Dedifferentiated amniotic fluid mesenchymal stem cell (primary cell): Measurements from ENCODE around the gene NAXD.
"Not testable (repeated sequence)": the region's sequence is repeated elsewhere in the genome, so short reads cannot be mapped to it uniquely, and the experiment has no call there.

Experiments used
- DNase-seq: peaks from one replicate; pipeline ENCODE4 v3.0.0-alpha.2; 2016; ENCODE audit errors: extremely low spot score

The NAXD gene

DNA sequence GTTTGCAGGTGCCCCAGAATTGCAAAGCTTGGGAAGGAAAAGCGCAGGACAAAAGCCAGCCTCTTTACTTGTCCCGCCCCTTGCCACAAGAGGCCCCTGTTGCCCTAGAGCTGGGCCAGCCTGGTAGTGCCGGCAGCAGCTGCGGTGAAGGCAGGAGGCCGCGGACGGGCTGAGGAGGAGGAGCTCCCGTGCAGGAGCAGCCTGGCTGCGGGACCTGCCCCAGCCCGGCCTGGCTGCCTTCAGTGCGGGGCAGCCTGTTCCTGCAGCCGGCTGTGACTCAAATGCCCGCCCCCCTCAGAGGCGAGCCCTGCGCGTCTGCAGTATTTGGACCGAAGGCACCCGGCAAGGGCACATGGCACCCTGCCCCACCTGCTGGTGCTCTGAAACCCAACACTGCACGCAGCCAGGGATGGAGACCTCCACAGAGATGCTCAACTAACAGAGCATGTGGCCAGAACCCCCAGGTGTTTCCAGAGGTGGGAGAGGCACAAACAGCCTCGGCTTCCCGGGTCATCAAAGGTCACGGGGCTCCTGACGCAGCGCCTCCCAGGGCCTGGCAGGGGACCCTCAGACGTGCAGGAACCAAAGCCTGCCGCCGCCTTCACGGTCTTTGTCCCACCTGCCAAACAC, 29.7 kb downstream of the NAXD start:
- DNase-seq: no peak

DNA sequence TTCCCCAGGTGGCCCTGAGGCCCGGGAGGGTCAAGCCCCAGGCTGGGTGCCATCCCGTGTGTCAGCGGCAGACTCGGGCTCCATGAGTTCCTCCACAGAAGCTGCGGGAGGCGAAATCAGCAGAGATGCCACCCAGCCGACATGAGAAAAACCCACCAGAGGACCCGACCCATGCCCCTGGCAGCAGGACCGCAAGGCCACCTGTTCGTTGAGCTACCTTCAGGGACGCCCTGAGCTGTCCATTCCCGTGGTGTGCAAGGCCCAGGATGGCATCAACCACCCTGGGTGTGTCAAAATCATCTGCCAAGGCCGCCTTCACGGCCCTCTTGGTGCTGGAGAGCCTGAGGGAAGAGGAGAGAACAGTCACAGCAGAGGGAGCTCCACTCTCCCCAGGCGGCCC, 30.4 kb downstream of the NAXD start:
- no peak for DNase-seq

DNA sequence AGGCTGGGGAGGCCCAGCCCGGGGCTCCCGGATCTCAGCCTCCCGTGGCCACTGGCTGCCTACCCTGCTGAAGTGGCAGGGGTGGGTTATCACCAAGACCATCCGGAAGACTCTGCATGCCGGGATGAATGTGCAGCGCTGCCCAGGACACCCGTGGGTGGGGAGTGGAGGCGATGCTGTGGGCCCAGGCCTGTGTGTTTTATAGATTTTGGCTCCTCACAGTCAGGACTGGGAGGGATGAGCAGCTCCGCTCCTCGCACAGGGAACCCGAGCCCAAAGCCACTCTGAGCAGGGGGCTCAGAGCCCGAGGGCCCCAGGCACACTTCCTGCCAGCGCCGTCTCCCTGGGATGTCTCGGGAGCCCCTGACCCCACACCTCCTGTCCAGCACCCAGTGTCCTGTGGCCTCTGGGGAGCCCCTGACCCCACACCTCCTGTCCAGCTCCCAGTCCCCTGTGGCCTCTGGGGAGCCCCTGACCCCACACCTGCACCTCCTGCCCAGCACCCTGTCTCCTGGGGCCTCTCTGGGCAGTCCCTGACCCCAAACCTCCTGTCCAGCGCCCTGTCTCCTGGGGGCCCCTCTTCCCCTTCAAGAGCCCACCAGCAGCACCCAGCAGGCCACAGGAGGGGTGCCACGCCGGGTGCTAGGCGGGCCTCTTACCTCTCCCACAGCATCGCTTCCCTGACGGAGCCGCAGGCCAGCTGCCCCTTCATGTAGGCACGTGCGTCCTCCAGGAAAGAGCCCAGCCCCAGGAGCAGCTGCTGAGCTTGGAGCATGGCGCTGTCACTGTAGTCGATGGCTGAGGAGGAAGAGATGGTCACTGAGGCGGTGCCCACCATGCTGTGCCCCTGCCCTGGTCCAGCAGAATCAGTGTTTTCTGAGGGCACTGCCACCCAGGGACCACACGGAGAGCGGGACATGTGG, 31.4 kb downstream of the NAXD start:
- no peak for DNase-seq

- no peak for DNase-seq
These were observed 32.0 kb downstream of the NAXD start for GRCh38 chr13:110647365-110647737.

DNA sequence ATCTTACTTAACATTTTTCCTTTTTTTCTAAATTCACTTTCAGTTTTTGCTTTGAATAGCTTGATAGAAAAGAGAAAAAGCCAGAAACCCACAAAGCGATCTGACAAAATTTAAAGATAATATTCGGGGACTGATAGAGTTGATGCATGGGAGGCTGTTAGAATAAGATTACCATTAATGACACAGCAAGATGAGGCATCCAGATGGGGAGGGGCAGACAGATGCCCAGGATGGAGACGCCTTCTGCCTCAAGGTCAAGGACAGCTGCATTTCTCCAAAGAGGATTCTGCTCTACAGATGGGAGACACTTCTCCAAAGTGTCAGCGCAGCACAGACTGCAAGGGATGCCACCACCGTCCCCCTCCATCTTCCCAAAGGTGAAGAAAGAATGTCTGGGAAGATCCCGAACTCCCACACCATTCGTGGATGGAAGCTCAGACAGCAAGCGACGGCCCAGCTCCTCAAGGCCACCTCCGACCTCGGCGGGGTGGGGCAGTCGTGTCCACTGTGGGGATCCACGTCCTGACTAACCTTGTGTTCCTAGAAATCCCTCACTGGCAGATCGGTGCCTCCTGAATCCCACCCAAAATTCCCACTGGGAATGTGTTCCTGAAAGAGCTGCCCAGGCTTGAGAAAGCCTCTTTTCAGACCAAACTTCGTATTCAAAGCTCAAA, 32.9 kb downstream of the NAXD start:
- no peak for DNase-seq

DNA sequence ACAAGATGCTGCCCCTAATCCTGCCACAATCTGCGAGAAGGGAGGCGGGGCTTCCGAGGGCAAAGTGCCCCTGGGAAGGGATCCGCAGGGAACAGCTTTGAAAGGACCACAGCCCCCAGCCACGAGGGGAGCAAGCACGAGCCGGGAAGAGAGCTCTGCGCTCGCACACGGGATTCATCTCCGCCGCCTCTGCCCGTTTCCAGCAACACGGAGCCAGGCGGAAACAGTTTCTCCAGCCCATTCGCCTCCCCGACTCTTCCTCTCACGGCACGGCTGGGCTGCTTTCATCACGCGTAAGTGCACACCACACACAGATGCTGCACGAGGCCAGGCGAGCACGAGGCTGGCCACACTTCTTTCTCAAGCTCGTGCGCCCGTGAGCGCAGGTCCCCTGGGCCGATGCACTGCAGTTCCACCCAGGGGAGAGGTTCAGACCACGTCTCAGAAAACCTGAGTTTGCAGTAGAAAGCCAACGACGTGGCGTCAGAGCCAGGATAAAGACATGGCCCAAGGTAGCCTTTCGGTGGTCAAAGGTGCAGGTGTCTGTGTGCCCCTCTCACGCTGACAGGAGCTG, 33.6 kb downstream of the NAXD start:
- no peak for DNase-seq

- no peak for DNase-seq
These were observed 34.2 kb downstream of the NAXD start for GRCh38 chr13:110649551-110649950.

DNA sequence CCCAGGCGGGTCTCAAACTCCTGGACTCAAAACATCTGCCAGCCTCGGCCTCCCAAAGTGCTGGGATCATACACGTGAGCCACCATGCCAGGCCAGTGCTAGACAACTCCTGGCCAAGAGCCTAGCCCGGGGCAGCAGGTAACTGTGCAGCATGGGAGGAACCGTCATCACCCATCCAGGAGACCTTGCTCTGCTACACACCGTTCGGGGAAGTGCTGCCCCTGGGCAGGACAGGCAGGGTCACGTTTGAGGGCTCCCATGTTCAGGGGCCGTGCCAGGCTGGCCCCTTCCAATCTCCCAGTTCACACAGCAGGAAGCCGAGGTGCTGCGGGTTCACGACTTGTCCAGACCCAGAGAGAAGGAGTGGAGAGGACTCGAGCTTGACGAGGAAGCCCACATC, 35.1 kb downstream of the NAXD start:
- DNase-seq: no peak

DNA sequence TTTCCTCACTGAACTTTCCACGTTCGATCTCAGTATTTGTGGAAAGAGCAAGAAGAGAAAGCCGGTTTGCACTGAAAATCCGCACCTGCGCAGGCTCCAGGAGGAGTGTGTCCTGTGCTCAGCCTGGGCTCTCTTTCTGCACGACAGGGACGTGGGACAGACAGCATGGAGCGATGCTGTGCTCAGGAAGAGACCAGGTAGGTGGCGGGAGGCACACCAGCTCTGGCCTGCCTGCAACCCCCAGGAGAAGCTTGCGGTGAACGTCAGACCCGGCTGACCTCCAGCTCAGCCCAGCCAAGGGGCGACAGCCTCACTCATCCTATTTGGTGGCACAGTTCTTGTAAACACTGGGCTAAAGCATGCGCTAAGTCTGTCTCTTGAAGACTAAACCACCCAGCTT, 35.9 kb downstream of the NAXD start:
- DNase-seq: no peak

- no peak for DNase-seq
These were observed 36.4 kb downstream of the NAXD start for GRCh38 chr13:110651726-110652230.

DNA sequence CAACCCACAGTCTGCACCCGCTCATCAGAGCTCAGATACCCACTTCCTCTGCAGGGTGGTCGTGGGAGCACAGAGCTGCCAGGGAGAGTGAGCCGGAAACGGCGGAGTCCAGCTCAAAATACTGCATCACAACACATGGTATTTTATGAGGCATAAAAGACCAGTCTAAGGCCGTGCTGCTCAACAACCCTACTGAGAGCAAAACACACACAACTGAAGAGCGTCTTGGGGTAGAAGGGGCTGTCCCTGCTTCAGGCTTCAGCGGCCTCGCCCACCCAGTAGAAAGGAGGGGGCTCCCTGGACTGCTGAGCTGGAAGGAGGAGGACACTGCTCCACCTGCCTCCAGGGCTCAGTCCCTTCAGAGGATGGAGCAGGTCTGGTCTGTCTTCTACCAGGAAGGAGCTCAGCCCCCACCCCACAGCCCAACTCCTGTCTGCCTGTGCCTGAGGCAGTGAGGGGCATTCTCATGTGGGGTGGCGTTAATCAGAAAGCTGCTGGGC, 36.9 kb downstream of the NAXD start:
- DNase-seq: no peak

DNA sequence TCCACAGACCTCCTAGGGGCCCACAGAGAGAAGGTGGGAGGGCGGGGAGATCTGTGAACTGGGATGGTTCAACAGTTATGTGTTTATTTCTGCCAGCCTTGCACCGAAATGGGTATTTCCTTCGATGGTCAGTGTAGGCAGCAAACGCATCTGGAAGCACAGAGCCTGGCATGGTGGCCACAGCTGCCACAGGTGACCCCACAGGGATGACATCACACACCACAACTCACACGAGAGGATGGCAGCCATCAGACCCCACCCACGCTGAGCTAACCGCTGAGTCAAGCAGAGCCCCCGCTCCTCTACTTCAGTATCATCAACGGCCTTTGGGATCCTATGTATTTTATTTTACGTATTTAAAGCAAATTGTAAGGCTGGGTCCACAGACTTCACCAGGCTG, 37.4 kb downstream of the NAXD start:
- no peak for DNase-seq

DNA sequence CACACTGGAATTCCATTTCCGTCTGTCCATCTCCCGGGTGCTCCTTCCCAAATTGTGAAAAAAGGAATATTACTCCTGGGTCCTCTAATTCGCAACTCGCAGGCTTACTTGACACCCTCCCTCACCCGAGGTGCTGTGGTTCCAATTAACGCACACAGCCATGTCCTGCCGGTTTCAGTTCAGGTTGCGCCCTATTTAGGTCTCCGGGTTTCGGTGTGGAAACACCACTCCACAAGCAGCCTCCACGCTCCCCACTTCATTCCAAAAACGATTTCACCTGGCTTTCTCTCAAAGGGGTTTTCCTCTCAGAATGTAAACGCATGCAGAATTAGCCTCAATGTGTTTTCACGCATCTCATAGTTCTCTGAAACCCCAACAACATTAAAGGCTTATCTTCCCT, 37.9 kb downstream of the NAXD start:
- no peak for DNase-seq

GRCh38 chr13:110653851-110654250, 38.5 kb downstream of the NAXD start:
- DNase-seq: no peak

DNA sequence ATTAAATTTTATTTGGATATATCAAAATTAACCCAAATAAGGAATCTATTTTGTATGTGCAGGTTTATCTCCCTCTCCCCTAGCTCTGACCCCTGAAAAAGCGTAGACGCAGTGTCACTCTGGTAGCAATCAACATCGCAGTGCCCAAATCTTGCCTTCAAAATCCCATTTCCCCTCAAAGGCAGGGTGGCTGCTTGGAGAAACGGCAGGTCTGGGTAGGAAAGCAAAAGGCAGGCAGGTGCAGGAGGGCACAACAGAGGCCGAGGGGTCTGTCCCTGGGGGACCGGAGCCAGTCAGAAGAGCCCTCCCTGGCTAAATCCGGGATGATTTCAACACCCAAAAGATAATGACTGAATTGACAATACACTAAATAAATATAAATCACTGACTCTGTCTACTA, 41.9 kb downstream of the NAXD start:
- no peak for DNase-seq

DNA sequence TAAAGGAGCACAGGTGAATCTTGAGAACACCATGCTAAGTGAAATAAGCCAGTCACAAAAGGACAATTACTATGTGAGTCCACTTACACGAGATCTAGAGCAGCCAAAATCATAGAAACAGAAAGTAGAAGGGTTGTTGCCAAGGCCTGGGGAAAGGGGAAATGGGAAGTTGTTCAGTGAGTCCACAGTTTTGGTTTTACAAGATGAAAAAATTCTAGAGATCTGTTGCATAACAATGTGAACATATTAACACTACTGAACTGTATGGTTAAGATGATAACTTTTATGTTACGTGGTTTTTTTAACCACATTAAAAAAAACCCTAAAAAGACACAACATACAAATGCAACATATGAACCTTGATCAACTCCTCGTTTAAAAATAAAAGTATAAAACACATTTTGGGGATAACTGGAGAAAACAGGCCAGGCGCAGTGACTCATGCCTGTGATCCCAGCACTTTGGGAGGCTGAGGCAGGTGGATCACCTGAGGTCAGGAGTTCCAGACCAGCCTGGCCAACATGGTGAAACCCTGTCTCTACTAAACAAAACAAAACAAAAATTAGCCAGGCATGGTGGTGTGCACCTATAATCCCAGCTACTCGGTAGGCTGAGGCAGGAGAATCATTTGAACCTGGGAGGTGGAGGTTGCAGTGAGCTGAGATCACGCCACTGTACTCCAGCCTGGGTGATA, 43.0 kb downstream of the NAXD start:
- not testable (repeated sequence) for DNase-seq

GRCh38 chr13:110661256-110661655, 45.9 kb downstream of the NAXD start:
- no peak for DNase-seq

- no peak for DNase-seq
These were observed 46.7 kb downstream of the NAXD start for GRCh38 chr13:110662091-110662490.

DNA sequence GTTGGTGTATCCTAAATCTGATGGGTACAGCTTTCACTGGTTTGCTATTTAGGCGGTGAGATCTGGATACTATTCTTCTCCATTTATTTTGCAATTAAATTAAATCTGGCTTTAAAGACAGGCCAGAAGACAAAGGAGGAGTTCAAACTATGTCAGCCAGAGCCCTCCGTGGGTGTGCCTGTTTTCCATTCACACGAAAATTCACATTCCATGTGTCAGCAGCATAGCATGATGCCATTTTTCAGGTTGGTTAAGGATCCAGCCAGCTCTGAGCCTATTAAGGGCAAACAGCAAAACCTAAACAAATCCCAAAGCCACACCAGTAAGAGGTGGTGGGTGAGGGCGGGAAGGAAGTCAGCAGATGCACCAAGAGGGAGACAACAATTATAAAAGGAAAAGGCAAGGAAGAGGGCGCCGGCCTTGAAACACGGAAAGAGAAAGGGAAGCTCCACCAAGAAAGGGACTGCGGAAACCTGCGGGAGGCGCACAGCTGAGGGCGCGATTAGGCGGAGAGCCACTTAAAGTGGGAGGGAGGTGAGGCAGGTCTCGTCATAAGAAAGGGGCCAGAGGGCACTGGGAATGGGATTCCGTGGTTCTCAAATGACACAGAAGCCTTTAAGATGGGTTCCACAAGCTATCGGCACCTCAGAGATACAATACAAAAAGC, 47.6 kb downstream of the NAXD start:
- no peak for DNase-seq

DNA sequence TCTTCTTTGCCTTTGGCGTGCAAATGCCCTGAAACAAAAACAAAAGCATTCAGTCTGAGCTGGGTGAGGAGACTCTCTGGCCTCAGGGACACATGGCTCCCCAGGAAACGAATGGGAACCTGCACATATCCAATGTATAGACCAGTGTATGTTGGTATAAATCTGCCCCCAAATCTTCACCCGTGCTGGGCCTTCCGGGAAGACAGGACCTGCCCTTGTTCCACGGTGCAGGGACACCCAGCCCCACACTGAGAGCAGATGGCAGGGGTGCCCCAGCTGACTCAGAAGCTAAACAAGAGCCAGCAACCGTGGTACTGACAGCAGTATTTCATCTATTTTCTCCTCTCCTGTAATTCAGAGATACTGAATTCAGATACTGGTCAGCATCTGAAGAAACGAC, 48.1 kb downstream of the NAXD start:
- no peak for DNase-seq

- DNase-seq: no peak
These were observed 48.7 kb downstream of the NAXD start for GRCh38 chr13:110664041-110664440.
